Activated naive CD4-positive, alpha-beta T cell (primary cell): Measurements from ENCODE around the gene UNC13C.

Experiments
- DNase-seq, 4 experiments: peaks; one replicate each; lab custom pipeline; 2025; lab: John Stamatoyannopoulos, UW

The UNC13C gene

GRCh38 chr15:54482251-54482650, 504.0 kb downstream of the UNC13C start:
- no peak for DNase-seq

DNA sequence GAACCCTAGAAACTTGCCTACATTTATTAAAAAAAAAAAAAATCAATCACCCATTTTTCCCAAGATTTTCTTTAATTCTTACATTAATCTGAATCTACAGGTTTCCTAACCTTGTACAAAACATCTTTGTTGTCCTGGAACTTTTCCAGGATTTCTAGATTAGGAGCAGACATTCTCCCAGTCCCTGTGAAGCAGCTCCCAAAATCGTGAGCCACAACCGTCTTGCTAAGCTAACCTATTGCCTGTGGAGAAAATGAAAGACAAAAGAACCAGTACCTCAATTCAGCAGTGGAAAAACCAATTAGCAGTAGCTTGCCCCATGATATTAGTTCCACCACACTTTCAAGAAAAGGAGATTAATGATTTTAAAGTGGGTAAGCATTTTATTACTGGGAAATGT, 522.1 kb downstream of the UNC13C start:
- DNase-seq = no peak

- DNase-seq = no peak
Measured at GRCh38 chr15:54502416-54503075, 524.3 kb downstream of the UNC13C start.

DNA sequence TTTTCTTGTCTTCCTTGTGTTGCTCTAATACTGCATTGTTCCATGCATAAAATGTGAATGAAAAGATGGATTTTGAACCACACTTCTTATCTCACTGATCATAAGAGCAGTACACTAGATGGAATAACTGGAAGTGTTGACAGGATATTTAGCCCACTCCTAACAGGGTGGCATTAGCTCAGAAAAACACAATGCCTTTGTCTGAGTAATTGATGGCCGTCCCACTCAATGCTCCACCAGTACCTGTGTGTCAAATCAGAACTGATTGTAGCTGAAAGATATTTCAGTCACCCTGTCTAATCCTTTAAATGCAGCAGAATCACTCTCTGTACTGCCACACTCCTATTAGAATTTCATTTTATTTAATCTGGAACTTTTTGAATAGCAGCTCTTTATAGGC, 526.5 kb downstream of the UNC13C start:
- DNase-seq = no peak

GRCh38 chr15:54506977-54507524, 528.8 kb downstream of the UNC13C start:
- no peak for DNase-seq

- no peak for DNase-seq
Measured at GRCh38 chr15:54514601-54515000, 536.4 kb downstream of the UNC13C start.

DNA sequence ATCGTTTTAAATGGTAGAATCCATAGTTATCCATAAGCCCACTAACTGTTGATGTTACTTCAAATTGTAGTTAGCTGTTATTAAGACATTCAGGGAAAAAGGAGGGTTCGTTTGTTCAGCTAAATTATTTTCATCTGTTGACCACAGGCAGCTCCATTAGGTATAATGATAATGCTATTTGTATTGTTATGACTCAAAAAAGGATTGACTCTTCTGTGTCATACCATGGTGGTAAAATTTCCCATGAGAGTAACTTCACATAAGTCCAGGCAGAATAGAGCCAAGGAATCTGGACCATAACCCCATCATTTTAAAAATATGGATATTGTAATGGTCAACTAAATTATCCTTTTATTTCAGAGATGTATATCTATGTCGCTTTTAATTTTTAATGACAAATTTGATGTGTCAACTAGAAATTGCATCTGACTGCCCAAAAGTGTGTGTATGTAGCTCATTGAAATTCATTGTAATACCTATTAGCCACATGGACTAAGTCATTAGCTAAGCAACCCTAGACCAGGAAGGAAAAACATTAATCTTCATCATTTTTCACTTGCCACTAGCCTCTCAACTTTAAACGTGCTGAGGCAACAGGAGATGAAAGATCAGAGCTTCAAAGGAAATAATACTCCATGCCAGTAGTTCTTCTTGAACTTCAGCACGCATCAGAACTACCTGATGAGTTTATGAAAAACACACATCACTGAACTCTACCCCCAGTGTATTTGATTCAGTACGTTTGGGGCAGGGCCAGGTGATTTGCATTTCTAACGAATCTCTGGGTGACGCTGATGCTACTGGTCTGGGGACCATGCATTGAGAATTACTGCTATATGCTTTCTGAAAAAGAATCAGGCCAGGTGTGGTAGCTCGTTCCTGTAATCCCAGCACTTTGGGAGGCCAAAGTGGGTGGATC, 537.7 kb downstream of the UNC13C start:
- DNase-seq = no peak

DNA sequence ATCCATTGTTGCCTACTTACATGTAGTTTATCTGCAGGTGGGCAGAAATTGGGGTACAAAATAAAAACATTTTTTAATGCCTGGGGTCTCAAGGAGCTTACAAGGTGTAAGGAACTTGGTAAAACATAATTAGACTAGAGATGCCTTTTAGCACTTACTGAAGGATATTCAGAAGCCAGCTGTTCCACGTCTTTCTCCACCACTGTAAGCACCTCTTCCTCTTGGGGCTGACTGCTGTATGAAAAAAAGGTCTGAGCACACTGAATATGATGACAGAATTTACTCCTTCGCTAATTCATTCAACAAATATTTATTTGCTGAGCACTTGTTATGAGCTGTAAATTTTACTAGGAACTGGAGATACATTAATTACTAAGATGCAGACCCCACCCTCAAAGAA, 539.1 kb downstream of the UNC13C start:
- no peak for DNase-seq

GRCh38 chr15:54518156-54518882, 540.1 kb downstream of the UNC13C start:
- no peak for DNase-seq

GRCh38 chr15:54519577-54519976, 541.3 kb downstream of the UNC13C start:
- no peak for DNase-seq

DNA sequence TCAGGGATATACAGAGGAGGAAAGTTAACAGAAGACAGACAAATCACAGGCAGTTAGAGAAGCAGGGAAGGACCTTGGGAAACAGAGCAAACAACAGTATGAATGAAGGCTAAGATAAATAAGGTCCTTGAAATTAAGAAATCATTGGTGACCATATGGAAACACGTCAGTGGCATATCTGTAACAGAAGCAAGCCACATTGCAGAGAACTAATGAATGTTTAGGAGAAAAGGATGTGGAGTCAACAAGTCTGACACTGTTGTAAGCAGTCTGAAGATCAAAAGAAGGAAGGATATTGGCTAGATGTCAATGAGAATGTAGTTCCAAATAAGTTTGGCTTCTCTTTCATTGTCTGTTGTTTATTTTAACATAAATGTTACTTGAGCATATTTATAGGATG, 542.4 kb downstream of the UNC13C start:
- no peak for DNase-seq

DNA sequence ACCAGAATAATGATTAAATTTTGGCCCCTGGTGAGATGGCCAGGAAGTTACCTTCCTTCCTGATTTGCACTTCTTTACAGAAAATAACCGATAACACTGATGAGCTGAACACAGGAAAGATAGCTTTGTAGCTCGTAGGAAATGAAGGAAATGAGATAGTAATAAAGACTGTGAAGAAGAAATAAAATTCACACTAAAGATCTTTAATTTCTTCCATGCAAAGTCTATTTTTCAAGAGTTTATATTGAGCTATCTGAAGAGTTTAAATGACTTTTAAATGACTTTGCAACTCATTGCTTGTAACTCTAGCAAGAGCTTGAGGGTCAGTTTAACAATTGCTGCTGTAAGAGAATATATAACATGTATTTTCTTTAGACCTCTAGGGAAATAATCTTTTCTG, 543.0 kb downstream of the UNC13C start:
- DNase-seq = no peak

DNA sequence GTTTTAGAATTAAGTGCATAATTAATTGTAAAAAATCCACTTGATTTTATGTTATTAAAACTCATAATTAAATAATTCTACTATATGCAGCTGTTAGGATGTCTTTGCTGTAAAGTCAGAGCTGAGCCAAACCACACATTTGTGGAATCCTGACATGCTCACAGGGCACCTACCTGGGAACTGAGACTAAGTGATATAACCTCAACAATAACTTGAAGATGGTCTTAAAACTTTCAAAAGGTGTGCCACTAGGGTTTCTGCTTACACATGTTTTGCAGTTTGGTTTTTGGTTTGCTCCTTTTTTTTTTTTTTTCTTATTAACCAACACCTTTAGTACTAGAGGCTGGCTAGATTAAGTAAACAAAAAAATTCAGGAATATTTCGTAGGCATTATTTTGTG, 549.8 kb downstream of the UNC13C start:
- DNase-seq = no peak

DNA sequence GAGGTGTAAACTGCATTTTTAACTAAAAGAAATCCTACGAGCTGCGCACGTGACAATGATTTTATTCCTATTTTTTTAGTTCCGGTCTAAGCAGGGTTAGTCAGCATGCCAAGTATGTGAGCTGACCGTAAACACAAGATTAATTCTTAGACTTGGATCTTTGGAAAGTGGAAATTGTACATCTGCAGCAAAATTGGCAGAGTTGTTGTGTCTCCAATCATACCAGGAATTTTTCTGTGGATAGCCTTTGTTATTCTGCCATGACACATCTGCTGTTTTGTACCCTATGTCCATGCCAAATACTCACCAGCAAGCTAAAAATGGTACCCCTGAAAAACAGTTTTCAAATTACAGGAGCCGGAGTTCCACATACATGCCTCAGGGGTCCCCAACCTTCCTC, 562.5 kb downstream of the UNC13C start:
- DNase-seq = no peak

GRCh38 chr15:54547491-54547890, 569.2 kb downstream of the UNC13C start:
- DNase-seq = no peak

DNA sequence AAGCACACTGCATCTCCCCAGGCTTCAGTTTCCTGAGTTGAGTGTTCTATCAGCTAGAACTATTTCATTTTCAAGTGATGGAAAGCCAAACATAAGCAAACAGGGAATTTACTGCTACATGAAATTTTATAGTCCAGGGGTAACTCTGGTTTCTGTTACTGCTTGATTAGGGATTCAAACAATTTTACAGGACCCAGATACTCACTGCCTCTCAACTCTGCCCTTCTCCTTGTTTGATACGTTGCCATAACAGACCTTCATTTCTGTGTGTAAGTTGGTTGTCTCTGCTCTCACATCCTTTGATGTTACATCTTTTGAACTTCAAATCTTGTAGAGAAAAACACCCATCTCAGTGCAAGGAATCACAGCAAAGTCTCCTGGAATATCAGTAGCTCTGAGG, 572.7 kb downstream of the UNC13C start:
- no peak for DNase-seq

DNA sequence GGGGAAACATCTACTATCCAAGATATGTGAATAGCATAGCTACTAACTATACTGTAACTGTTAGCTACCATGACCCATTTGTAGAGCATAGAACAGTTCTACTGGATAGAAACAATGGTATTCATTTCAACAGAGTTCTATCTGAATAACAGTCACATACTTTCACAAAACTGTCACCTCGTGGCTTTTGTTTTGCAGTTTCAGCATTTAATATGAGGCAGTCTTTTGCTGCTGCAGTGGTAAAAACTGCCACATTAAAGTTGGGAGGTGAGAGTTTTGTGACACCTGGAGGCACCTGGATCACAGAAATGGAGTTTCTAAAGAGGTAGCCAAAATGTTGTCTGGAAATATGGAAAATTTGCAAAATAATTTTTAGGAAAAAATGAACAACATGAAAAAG, 578.0 kb downstream of the UNC13C start:
- no peak for DNase-seq

- DNase-seq = no peak
Measured at GRCh38 chr15:54559405-54560069, 581.3 kb downstream of the UNC13C start.

- DNase-seq = no peak
Measured at GRCh38 chr15:54560417-54560816, 582.2 kb downstream of the UNC13C start.

- DNase-seq = no peak
Measured at GRCh38 chr15:54564166-54564565, 585.9 kb downstream of the UNC13C start.

- no peak for DNase-seq
Measured at GRCh38 chr15:54566654-54567053, 588.4 kb downstream of the UNC13C start.
